H9 (cell line): ENCODE measurements around the gene HS3ST6. TPM values are rescaled to one million over a fixed set of nuclear protein-coding genes. Genes with fewer than 3 reads are reported as not detected.

Experiments used
- DNase-seq: peaks from one replicate; pipeline ENCODE4 v3.0.0-alpha.2; 2017
- H2AFZ ChIP-seq: one replicate; pipeline ENCODE4 v1.6.1; 2013; ENCODE audit warnings: mild to moderate bottlenecking, low read length, control low read depth, moderate library complexity
- H2AK5ac ChIP-seq: 2 replicates; pipeline ENCODE4 v1.6.1; 2013; ENCODE audit warnings: low read length, control low read depth, mixed read lengths; ENCODE audit not compliant: insufficient read length
- H2BK120ac ChIP-seq: one replicate; pipeline ENCODE4 v1.6.1; 2013; ENCODE audit warnings: low read depth, mild to moderate bottlenecking, low read length, control low read depth, inconsistent platforms; ENCODE audit not compliant: poor library complexity, severe bottlenecking
- H2BK12ac ChIP-seq: 2 replicates; pipeline ENCODE4 v1.6.1; 2013; ENCODE audit warnings: low read length, control low read depth, mixed read lengths, low read depth; ENCODE audit not compliant: insufficient read length
- H2BK15ac ChIP-seq: 2 replicates; pipeline ENCODE4 v1.6.1; 2013; ENCODE audit warnings: low read depth, low read length, control low read depth
- H2BK20ac ChIP-seq: one replicate; pipeline ENCODE4 v1.6.1; 2013; ENCODE audit warnings: low read depth, mild to moderate bottlenecking, low read length, control low read depth, inconsistent platforms; ENCODE audit not compliant: poor library complexity, severe bottlenecking
- H2BK5ac ChIP-seq: 2 replicates; pipeline ENCODE4 v1.6.1; 2013; ENCODE audit warnings: low read length, control low read depth, mixed read lengths; ENCODE audit not compliant: insufficient read length
- H3K14ac ChIP-seq: 2 replicates; pipeline ENCODE4 v1.6.1; 2013; ENCODE audit warnings: low read length, control low read depth; ENCODE audit not compliant: insufficient read depth
- H3K18ac ChIP-seq: 2 replicates; pipeline ENCODE4 v1.6.1; 2013; ENCODE audit warnings: low read depth, mild to moderate bottlenecking, mixed read lengths, low read length, control low read depth; ENCODE audit not compliant: insufficient read length
- H3K23ac ChIP-seq: 2 replicates; pipeline ENCODE4 v1.6.1; 2013; ENCODE audit warnings: low read length, control low read depth, mixed read lengths, low read depth; ENCODE audit not compliant: insufficient read length
- H3K23me2 ChIP-seq: 2 replicates; pipeline ENCODE4 v1.6.1; 2013; ENCODE audit warnings: low read depth, mild to moderate bottlenecking, mixed read lengths, low read length, control low read depth; ENCODE audit not compliant: insufficient read length, poor library complexity, severe bottlenecking
- H3K27ac ChIP-seq: 2 replicates; pipeline ENCODE4 v1.5.1; 2013; ENCODE audit warnings: low read length, control low read depth, mixed read lengths, low read depth; ENCODE audit not compliant: insufficient read length
- H3K27me3 ChIP-seq: 2 replicates; pipeline ENCODE4 v1.6.1; 2013; ENCODE audit warnings: low read length, control low read depth, inconsistent platforms; ENCODE audit not compliant: insufficient read depth
- H3K4ac ChIP-seq: 2 replicates; pipeline ENCODE4 v1.6.1; 2013; ENCODE audit warnings: low read depth, mild to moderate bottlenecking, control low read depth, inconsistent platforms, low read length, moderate library complexity
- H3K4me1 ChIP-seq: 2 replicates; pipeline ENCODE4 v1.6.1; 2013; ENCODE audit warnings: low read length, control low read depth, inconsistent platforms; ENCODE audit not compliant: insufficient read depth
- H3K4me2 ChIP-seq: 2 replicates; pipeline ENCODE4 v1.6.1; 2013; ENCODE audit warnings: low read length, control low read depth, mixed read lengths; ENCODE audit not compliant: insufficient read length, insufficient read depth
- H3K56ac ChIP-seq: 2 replicates; pipeline ENCODE4 v1.6.1; 2013; ENCODE audit warnings: low read depth, mild to moderate bottlenecking, mixed read lengths, low read length, control low read depth; ENCODE audit not compliant: insufficient read length
- H3K79me1 ChIP-seq: 2 replicates; pipeline ENCODE4 v1.6.1; 2013; ENCODE audit warnings: low read depth, mild to moderate bottlenecking, moderate library complexity, low read length, control low read depth, inconsistent platforms; ENCODE audit not compliant: insufficient read depth, poor library complexity, severe bottlenecking
- H3K79me2 ChIP-seq: 2 replicates; pipeline ENCODE4 v1.6.1; 2013; ENCODE audit warnings: low read length, control low read depth, inconsistent platforms; ENCODE audit not compliant: insufficient read depth
- H3K9ac ChIP-seq: 2 replicates; pipeline ENCODE4 v1.6.1; 2013; ENCODE audit warnings: low read length, control low read depth, mixed read lengths; ENCODE audit not compliant: insufficient read length; ENCODE audit errors: extremely low read depth
- H3K9me3 ChIP-seq: one replicate; pipeline ENCODE4 v1.6.1; 2013; ENCODE audit warnings: low read depth, low read length, inconsistent platforms; ENCODE audit not compliant: control insufficient read depth
- H3T11ph ChIP-seq: one replicate; pipeline ENCODE4 v1.6.1; 2013; ENCODE audit warnings: mild to moderate bottlenecking, low read length, control low read depth, inconsistent platforms
- H4K20me1 ChIP-seq: one replicate; pipeline ENCODE4 v1.6.1; 2013; ENCODE audit not compliant: control insufficient read depth, insufficient read length, insufficient read depth
- H4K5ac ChIP-seq: 2 replicates; pipeline ENCODE4 v1.6.1; 2013; ENCODE audit warnings: low read depth, mild to moderate bottlenecking, mixed read lengths, low read length, control low read depth; ENCODE audit not compliant: insufficient read length
- H4K8ac ChIP-seq: replicated peaks from 2 replicates; pipeline ENCODE4 v1.6.1; 2013; ENCODE audit warnings: low read length, control low read depth, mixed read lengths, low read depth; ENCODE audit not compliant: insufficient read length
- H4K91ac ChIP-seq: 2 replicates; pipeline ENCODE4 v1.6.1; 2013; ENCODE audit warnings: low read depth, mild to moderate bottlenecking, moderate library complexity, mixed read lengths, low read length, control low read depth; ENCODE audit not compliant: insufficient read length
- H3K27ac Mint-ChIP-seq, 3 experiments: 2 replicates in 2 of 3; 3 replicates in 1 of 3; pipeline ENCODE4 v1.8.0; 2020 to 2021; ENCODE audit warnings: mixed read lengths in 3 of 3, mild to moderate bottlenecking in 1 of 3, moderate library complexity in 1 of 3
- H3K27me3 Mint-ChIP-seq: 2 replicates; pipeline ENCODE4 v1.8.0; 2021; ENCODE audit warnings: low read depth, mild to moderate bottlenecking, moderate library complexity, mixed read lengths
- H3K36me3 Mint-ChIP-seq, 3 experiments: 2 replicates in 2 of 3; 3 replicates in 1 of 3; pipeline ENCODE4 v1.8.0; 2020 to 2021; ENCODE audit warnings: low read depth in 3 of 3, mixed read lengths in 3 of 3; ENCODE audit not compliant: insufficient read depth in 1 of 3
- H3K4me1 Mint-ChIP-seq, 2 experiments: 2 replicates each; pipeline ENCODE4 v1.8.0; 2020; ENCODE audit warnings: mixed read lengths in 2 of 2
- H3K4me3 Mint-ChIP-seq, 2 experiments: 2 replicates in 1 of 2; 3 replicates in 1 of 2; pipeline ENCODE4 v1.8.0; 2020 to 2021; ENCODE audit warnings: mild to moderate bottlenecking in 2 of 2, mixed read lengths in 2 of 2, moderate library complexity in 1 of 2
- H3K9me3 Mint-ChIP-seq, 2 experiments: 2 replicates in 1 of 2; 3 replicates in 1 of 2; pipeline ENCODE4 v1.8.0; 2020; ENCODE audit warnings: mild to moderate bottlenecking in 2 of 2, mixed read lengths in 2 of 2, moderate library complexity in 1 of 2
- WGBS: extraction: QIAGEN DNeasy Blood & Tissue Kit; methylation state at CpG from one replicate; pipeline ENCODE4 v1.1.7; 2013; ENCODE audit warnings: missing lambda C conversion rate, low lambda C conversion rate, mixed read lengths; ENCODE audit not compliant: insufficient read length; ENCODE audit errors: extremely low coverage; 5-methylcytosine and 5-hydroxymethylcytosine counted together
- total RNA-seq: library from RNA; stranded (reverse); gene quantifications from 2 replicates; pipeline ENCODE4 v1.2.1, GENCODE V29; 2021
- TF ChIP-seq, protein P1 (sequence below): fragments of 200-600 bp; sonication (generic); conservative IDR thresholded peaks from 3 replicates; pipeline ENCODE4 v1.8.0; 2021; ENCODE audit warnings: antibody characterized with exemption, mild to moderate bottlenecking

HS3ST6 gene
- total RNA-seq, 1 experiment from 2014 or later, result not detected

- Histone ChIP-seq H2AFZ (no peak overlapping the region), H3K4me2 (no peak overlapping the region)
- no CpG with 5 or more reads among the region's 15 CpGs for WGBS
Observed at GRCh38 chr16:1914084-1914608, 4.1 kb downstream of the HS3ST6 start.

More at GRCh38 chr16:1914084-1914608, 4.1 kb downstream of the HS3ST6 start:
- Histone ChIP-seq H2BK5ac (no peak overlapping the region), H3K18ac (no peak overlapping the region), H3K23ac (no peak overlapping the region), H3K9ac (no peak overlapping the region), H3K9me3 (no peaks in the 10 kb centered on the region), H2BK15ac (no peak overlapping the region), H3K4ac (no peak overlapping the region), H3K23me2 (peaks cover 4% of the 10 kb centered on the region), H3K27ac (no peak overlapping the region), H3K4me1 (no peaks in the 10 kb centered on the region; the same call in 1 of the 2 replicates), H2BK12ac (no peak overlapping the region), H3K79me1 (no peaks in the 10 kb centered on the region), H3K27me3 (peaks cover 27% of the 10 kb centered on the region), H2BK20ac (no peak overlapping the region), H3K79me2 (no peaks in the 10 kb centered on the region), H3K56ac (no peak overlapping the region), H4K91ac (no peak overlapping the region), H4K5ac (no peak overlapping the region), H4K20me1 (no peaks in the 10 kb centered on the region), H3T11ph (no peak overlapping the region), H3K14ac (no peak overlapping the region; the same call in 1 of the 2 replicates), H2BK120ac (no peak overlapping the region), H4K8ac (no peak overlapping the region), H2AK5ac (no peak overlapping the region)
- H3K36me3 Mint-ChIP-seq, result no peaks in the 10 kb centered on the region
- TF ChIP-seq, protein P1, sequence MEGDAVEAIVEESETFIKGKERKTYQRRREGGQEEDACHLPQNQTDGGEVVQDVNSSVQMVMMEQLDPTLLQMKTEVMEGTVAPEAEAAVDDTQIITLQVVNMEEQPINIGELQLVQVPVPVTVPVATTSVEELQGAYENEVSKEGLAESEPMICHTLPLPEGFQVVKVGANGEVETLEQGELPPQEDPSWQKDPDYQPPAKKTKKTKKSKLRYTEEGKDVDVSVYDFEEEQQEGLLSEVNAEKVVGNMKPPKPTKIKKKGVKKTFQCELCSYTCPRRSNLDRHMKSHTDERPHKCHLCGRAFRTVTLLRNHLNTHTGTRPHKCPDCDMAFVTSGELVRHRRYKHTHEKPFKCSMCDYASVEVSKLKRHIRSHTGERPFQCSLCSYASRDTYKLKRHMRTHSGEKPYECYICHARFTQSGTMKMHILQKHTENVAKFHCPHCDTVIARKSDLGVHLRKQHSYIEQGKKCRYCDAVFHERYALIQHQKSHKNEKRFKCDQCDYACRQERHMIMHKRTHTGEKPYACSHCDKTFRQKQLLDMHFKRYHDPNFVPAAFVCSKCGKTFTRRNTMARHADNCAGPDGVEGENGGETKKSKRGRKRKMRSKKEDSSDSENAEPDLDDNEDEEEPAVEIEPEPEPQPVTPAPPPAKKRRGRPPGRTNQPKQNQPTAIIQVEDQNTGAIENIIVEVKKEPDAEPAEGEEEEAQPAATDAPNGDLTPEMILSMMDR, result no peak
- H3K4me3 Mint-ChIP-seq, result peak overlapping the region in 1 of 2 experiments; percentile 32; a peak in 1 of 5 replicates
- no peaks in the 10 kb centered on the region for H3K9me3 Mint-ChIP-seq
- peaks cover 3 to 49% of the 10 kb centered on the region in 2 experiments for H3K4me1 Mint-ChIP-seq
- no peak for DNase-seq
- H3K27ac Mint-ChIP-seq, result no peak overlapping the region
- H3K27me3 Mint-ChIP-seq, result peaks cover 54% of the 10 kb centered on the region
